ENCODE measurements around the gene METTL2B.
"Not testable (repeated sequence)": the region's sequence is repeated elsewhere in the genome, so short reads cannot be mapped to it uniquely, and the experiment has no call there.

- not testable (repeated sequence) for TF ChIP-seq MYBL2 (CRISPR knock-in tag; IDR thresholded peaks at IDR 0.05); ZMAT4 (CRISPR knock-in tag; IDR thresholded peaks at IDR 0.05); CTCF (IDR thresholded peaks at IDR 0.05); RELA (CRISPR knock-in tag; IDR thresholded peaks at IDR 0.05; ENCODE audit: borderline replicate concordance); TEAD4 (CRISPR knock-in tag; IDR thresholded peaks at IDR 0.05); ETV6 (CRISPR knock-in tag; IDR thresholded peaks at IDR 0.05); GRHL2 (CRISPR knock-in tag; IDR thresholded peaks at IDR 0.05; ENCODE audit: insufficient replicate concordance, severe bottlenecking); RORB (CRISPR knock-in tag; IDR thresholded peaks at IDR 0.05); STAT6 (CRISPR knock-in tag; conservative IDR thresholded peaks at IDR 0.05; ENCODE audit: low read depth); ATF3 (CRISPR knock-in tag; conservative IDR thresholded peaks at IDR 0.05); MAX (CRISPR knock-in tag; IDR thresholded peaks at IDR 0.05); NFATC4 (CRISPR knock-in tag; IDR thresholded peaks at IDR 0.05); CREM (CRISPR knock-in tag; IDR thresholded peaks at IDR 0.05)
Observed at GRCh38 chr7:128457385-128457784, 19.2 kb upstream of the METTL2B start.
